ENCODE data around the gene EPS8L2. TPM values are rescaled to one million over a fixed set of nuclear protein-coding genes. Genes with fewer than 3 reads are reported as not detected.

The EPS8L2 gene
- total RNA-seq, 4 donors from 2014 or later: 107 to 193 (median 140) TPM

DNA sequence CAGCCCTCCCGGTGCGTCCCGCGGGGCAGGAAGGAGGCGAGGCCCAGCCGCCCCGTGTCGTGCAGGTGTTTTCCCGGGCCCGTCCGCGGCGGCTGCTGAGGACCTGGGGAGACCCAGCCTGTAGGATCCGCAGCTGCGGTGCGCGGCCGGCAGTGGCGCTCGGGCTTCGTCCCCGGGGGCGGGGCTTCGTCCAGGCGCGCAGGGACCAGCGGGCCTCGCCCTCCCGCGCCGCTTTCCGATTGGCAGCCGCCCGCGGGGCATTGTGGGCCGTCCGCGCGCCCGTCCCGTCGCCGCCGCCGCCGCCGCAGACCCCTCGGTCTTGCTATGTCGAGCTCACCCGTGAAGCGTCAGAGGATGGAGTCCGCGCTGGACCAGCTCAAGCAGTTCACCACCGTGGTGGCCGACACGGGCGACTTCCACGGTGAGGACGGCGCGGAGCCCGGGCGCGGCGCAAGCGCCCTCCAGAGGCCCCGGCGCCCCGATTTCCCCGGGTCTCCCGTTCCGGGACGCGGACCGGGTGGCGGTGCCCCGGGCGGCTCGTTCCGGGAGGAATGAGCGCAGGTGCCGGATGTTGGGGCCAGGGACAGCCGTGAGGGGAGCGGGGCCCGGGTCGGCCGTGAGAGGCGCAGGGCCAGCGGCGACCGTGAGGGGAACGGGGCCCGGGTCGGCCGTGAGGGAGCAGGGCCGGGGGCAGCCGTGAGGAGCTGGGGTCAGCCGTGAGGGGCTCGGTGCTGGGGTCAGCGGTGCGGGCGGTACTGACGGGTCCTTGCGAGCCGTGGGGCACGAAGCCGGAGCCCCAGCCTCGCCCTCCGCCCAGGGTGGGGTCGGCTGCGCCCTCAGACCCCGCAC, 41.4 kb downstream of the EPS8L2 start, which contains the start of gene TALDO1:
TALDO1 (plus strand) TSS at position 307 of the 849 bp plus-strand sequence; CDS start at position 325, 18 bp downstream.
- H3K4me3 ChIP-seq: peak within 1 kb of the TSS; percentile 100
- peaks cover 33% of the 10 kb centered on the region for H3K4me1 ChIP-seq
- TF ChIP-seq POLR2AphosphoS5 (IDR thresholded peaks at IDR 0.05) (peak in 1 of 3 donors; percentile 6), EP300 (IDR thresholded peaks at IDR 0.05) (no peak), POLR2A (IDR thresholded peaks at IDR 0.05) (peak in 1 of 2 donors; percentile 40)
- TF ChIP-seq, protein P1, sequence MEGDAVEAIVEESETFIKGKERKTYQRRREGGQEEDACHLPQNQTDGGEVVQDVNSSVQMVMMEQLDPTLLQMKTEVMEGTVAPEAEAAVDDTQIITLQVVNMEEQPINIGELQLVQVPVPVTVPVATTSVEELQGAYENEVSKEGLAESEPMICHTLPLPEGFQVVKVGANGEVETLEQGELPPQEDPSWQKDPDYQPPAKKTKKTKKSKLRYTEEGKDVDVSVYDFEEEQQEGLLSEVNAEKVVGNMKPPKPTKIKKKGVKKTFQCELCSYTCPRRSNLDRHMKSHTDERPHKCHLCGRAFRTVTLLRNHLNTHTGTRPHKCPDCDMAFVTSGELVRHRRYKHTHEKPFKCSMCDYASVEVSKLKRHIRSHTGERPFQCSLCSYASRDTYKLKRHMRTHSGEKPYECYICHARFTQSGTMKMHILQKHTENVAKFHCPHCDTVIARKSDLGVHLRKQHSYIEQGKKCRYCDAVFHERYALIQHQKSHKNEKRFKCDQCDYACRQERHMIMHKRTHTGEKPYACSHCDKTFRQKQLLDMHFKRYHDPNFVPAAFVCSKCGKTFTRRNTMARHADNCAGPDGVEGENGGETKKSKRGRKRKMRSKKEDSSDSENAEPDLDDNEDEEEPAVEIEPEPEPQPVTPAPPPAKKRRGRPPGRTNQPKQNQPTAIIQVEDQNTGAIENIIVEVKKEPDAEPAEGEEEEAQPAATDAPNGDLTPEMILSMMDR (IDR thresholded peaks at IDR 0.05): peak in 1 of 2 donors; percentile 12
- peak; percentile 93 to 95 for DNase-seq (ENCODE audit: low spot score in 2 of 2)
- H3K9me3 ChIP-seq: no peaks in the 10 kb centered on the region
- peak within 1 kb of the TSS; percentile 88 for H3K27ac ChIP-seq
- WGBS: 0% methylated on average over 30 of the region's 112 CpGs
- no peaks in the 10 kb centered on the region for H3K27me3 ChIP-seq
- no peaks in the 10 kb centered on the region for H3K36me3 ChIP-seq

DNA sequence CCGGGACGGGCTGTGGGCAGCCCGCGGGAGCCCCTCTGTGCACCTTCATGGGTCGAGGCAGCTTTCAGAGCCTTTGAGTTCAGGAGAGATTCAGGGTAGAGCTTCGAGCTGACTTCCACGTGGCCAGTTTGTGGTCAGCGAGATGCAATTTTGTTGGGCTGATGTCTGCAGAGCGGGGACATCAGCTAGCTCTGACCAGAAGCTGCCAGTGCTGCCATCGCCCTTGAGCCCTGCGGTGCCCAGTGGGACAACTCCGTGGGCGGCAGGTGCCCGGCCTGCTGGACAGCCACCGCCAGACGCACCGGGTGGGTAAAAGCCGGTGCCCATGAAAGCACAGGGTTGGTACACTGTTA, 42.0 kb downstream of the EPS8L2 start:
- Histone ChIP-seq H3K9me3 (no peaks in the 10 kb centered on the region), H3K27ac (peak overlapping the region; percentile 88), H3K4me3 (peak overlapping the region; percentile 100), H3K36me3 (no peaks in the 10 kb centered on the region), H3K4me1 (peaks cover 33% of the 10 kb centered on the region), H3K27me3 (no peaks in the 10 kb centered on the region)
- TF ChIP-seq POLR2A (IDR thresholded peaks at IDR 0.05) (no peak), EP300 (IDR thresholded peaks at IDR 0.05) (no peak), POLR2AphosphoS5 (IDR thresholded peaks at IDR 0.05) (no peak)
- TF ChIP-seq, protein P1 (IDR thresholded peaks at IDR 0.05): no peak
- DNase-seq (ENCODE audit: low spot score in 2 of 2): no peak
- 18% methylated on average over 7 of the region's 18 CpGs for WGBS

- H3K4me3 ChIP-seq: no peak overlapping the region
- no peak overlapping the region for H3K27ac ChIP-seq
Measured at GRCh38 chr11:749731-750130, 43.7 kb downstream of the EPS8L2 start.

DNA sequence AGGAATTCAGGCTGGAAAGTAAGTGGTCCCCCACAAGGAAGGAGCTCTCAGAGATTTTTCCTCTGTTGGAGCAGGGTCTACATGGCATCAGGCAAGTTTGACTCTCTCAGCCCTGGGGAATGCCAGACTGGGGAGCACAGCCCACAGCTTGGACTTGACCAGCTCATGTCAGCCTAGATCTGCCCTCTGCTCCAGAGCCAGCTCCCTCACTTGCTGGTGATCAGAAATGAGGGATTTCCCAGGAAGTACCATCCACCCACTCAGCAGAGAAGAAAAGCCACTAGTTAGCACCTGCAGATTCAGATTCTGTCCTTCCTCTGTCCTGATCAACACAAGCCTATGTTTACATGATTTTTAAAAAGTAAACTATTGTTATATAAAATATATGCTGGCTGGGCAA, 54.2 kb downstream of the EPS8L2 start:
- no peak overlapping the region for H3K4me3 ChIP-seq
- H3K36me3 ChIP-seq: peaks cover 88% of the 10 kb centered on the region
- no peak for DNase-seq (ENCODE audit: low spot score in 2 of 2)
- no peak overlapping the region for H3K27ac ChIP-seq
- H3K27me3 ChIP-seq: no peaks in the 10 kb centered on the region
- no peaks in the 10 kb centered on the region for H3K9me3 ChIP-seq
- no peak for TF ChIP-seq EP300 (IDR thresholded peaks at IDR 0.05)
- no peak for TF ChIP-seq POLR2AphosphoS5 (IDR thresholded peaks at IDR 0.05)
- TF ChIP-seq POLR2A (IDR thresholded peaks at IDR 0.05): no peak
- TF ChIP-seq, protein P1 (IDR thresholded peaks at IDR 0.05): no peak
- H3K4me1 ChIP-seq: peaks cover 20% of the 10 kb centered on the region

More at GRCh38 chr11:749731-750130, 43.7 kb downstream of the EPS8L2 start:
- WGBS: 45% methylated on average over 2 of the region's 2 CpGs
- no peaks in the 10 kb centered on the region for H3K27me3 ChIP-seq
- TF ChIP-seq POLR2AphosphoS5 (IDR thresholded peaks at IDR 0.05) (no peak), EP300 (IDR thresholded peaks at IDR 0.05) (no peak), POLR2A (IDR thresholded peaks at IDR 0.05) (no peak)
- TF ChIP-seq, protein P1 (IDR thresholded peaks at IDR 0.05): no peak
- H3K9me3 ChIP-seq: no peaks in the 10 kb centered on the region
- no peaks in the 10 kb centered on the region for H3K36me3 ChIP-seq
- no peak for DNase-seq (ENCODE audit: low spot score in 2 of 2)
- peaks cover 33% of the 10 kb centered on the region for H3K4me1 ChIP-seq

DNA sequence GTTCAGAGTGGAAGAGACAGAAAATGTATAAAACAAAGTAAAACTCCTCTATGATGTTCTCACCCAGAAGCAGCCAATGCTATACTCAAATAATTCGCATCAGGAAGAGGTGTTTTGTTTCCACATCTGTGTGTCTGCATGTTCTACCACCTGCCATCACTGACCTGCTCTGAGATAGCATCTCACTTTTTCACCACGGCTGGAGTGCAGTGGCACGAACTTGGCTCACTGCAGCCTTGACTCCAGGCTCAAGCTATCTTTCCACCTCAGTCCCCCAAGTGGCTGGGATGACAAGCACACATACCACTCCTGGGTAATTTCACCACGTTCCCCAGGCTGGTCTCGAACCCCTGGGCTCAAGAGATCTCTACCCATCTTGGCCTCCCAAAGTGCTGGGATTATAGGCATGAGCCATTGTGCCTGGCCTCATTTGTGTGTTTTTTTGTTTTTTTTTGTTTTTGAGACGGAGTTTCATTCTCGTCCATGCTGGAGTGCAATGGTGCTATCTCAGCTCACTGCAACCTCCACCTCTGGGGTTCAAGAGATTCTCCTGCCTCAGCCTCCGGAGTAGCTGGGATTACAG, 55.6 kb downstream of the EPS8L2 start:
- peaks cover 83% of the 10 kb centered on the region for H3K36me3 ChIP-seq

More for the DNA sequence above, 55.6 kb downstream of the EPS8L2 start:
- no peaks in the 10 kb centered on the region for H3K9me3 ChIP-seq
- H3K4me1 ChIP-seq: peaks cover 20% of the 10 kb centered on the region
- no peak overlapping the region for H3K4me3 ChIP-seq
- TF ChIP-seq POLR2AphosphoS5 (IDR thresholded peaks at IDR 0.05): no peak
- TF ChIP-seq POLR2A (IDR thresholded peaks at IDR 0.05): no peak
- no peak for TF ChIP-seq EP300 (IDR thresholded peaks at IDR 0.05)
- TF ChIP-seq, protein P1 (IDR thresholded peaks at IDR 0.05): no peak
- 84% methylated on average over 8 of the region's 8 CpGs for WGBS
- no peaks in the 10 kb centered on the region for H3K27me3 ChIP-seq
- no peak for DNase-seq (ENCODE audit: low spot score in 2 of 2)
- no peak overlapping the region for H3K27ac ChIP-seq

Data from suprapubic skin (tissue), 4 donors.